DND-41 (cell line): Measurements from ENCODE around the gene GPR161.

Source experiments
- CTCF ChIP-seq: IDR thresholded peaks from 2 replicates; pipeline ENCODE4 v1.5.1; 2012; ENCODE audit warnings: borderline replicate concordance, low read length, moderate library complexity, mild to moderate bottlenecking; ENCODE audit not compliant: poor library complexity, severe bottlenecking; ENCODE audit errors: extremely low read depth
- EZH2 ChIP-seq: IDR thresholded peaks from 3 replicates; pipeline ENCODE4 v1.6.1; 2012; ENCODE audit warnings: borderline replicate concordance, low read depth, mild to moderate bottlenecking, moderate library complexity, low read length, inconsistent platforms; ENCODE audit not compliant: severe bottlenecking

DNA sequence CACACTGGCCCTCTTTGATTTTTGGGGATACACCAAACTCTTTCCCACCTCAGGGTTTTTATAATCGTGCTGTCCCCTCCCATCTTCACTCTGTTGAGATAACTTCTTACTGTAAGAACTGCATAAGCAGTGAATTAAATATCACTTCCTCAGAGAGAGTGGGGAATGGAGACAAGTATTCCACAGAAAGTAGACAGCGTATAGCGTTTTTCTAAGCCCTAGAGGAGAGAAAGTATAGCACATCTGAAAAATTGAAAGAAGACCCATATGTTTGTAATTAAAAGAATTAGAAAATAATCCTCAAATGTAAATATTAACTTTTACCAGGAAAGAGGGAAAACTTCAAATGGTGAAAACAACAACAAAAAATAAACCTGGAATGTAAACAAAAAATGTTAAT is 67.3 kb downstream of the GPR161 start:
- TF ChIP-seq CTCF (no peak), EZH2 (no peak)
